OCI-LY7 (cell line): ENCODE data around the gene UBE2J2. TPM values are rescaled to one million over a fixed set of nuclear protein-coding genes. Genes with fewer than 3 reads are reported as not detected.

Source experiments
- BruUV-seq: library from RNA; stranded (reverse); fragments of 400-500 nt; replicated peaks from 2 replicates; lab custom pipeline; 2021; lab: Mats Ljungman, UMichigan
- CTCF ChIA-PET: fragments of 300-600 bp; sonication (Branson Sonifier 250); formaldehyde crosslinking; loops from one replicate; lab custom pipeline; 2022; ENCODE audit warnings: antibody characterized with exemption; ENCODE audit not compliant: unreplicated experiment; lab: Charles Lee
- POLR2A ChIA-PET: fragments of 300-600 bp; sonication (Branson Sonifier 250); formaldehyde crosslinking; loops from one replicate; lab custom pipeline; 2022; ENCODE audit warnings: antibody characterized with exemption; lab: Charles Lee
- DNase-seq: peaks from one replicate; pipeline ENCODE4 v3.0.0-alpha.2; 2015; ENCODE audit warnings: low spot score
- H2AFZ ChIP-seq: fragments of 200-600 bp; sonication (generic), shearing (Covaris generic); 2 replicates; pipeline ENCODE4 v1.6.1; 2014; ENCODE audit warnings: mild to moderate bottlenecking, antibody characterized with exemption, low read length, moderate library complexity
- H3K27ac ChIP-seq: fragments of 200-600 bp; sonication (generic); 2 replicates; pipeline ENCODE4 v1.5.1; 2014; ENCODE audit warnings: mixed run types, low read depth, mild to moderate bottlenecking, moderate library complexity, low read length, inconsistent platforms; ENCODE audit not compliant: poor library complexity, severe bottlenecking
- H3K36me3 ChIP-seq: fragments of 200-600 bp; sonication (generic); 2 replicates; pipeline ENCODE4 v1.6.1; 2014; ENCODE audit warnings: mild to moderate bottlenecking, antibody characterized with exemption, low read length, moderate library complexity, mixed read lengths; ENCODE audit not compliant: insufficient read depth
- H3K4me1 ChIP-seq: fragments of 200-600 bp; sonication (generic); 2 replicates; pipeline ENCODE4 v1.5.1; 2014; ENCODE audit warnings: mild to moderate bottlenecking, low read length; ENCODE audit not compliant: insufficient read depth, poor library complexity, severe bottlenecking
- H3K4me2 ChIP-seq: fragments of 200-600 bp; sonication (generic); 2 replicates; pipeline ENCODE4 v1.6.1; 2014; ENCODE audit warnings: mild to moderate bottlenecking, low read length
- H3K4me3 ChIP-seq: fragments of 200-600 bp; sonication (generic); 2 replicates; pipeline ENCODE4 v1.5.1; 2014; ENCODE audit warnings: mild to moderate bottlenecking, low read depth, low read length; ENCODE audit not compliant: poor library complexity, severe bottlenecking
- H3K79me2 ChIP-seq: fragments of 200-600 bp; sonication (generic); 2 replicates; pipeline ENCODE4 v1.6.1; 2016; ENCODE audit warnings: low read depth, mild to moderate bottlenecking, low read length, moderate library complexity, mixed read lengths; ENCODE audit not compliant: insufficient read depth
- H3K9me2 ChIP-seq: fragments of 200-600 bp; sonication (generic); 2 replicates; pipeline ENCODE4 v1.6.1; 2016; ENCODE audit warnings: mild to moderate bottlenecking, low read length, mixed read lengths; ENCODE audit not compliant: insufficient read depth
- H3K9me3 ChIP-seq: fragments of 200-600 bp; sonication (generic); 2 replicates; pipeline ENCODE4 v1.6.1; 2014; ENCODE audit warnings: mild to moderate bottlenecking, mixed run types, low read length, mixed read lengths
- H4K20me1 ChIP-seq: fragments of 200-600 bp; sonication (generic); 2 replicates; pipeline ENCODE4 v1.6.1; 2014; ENCODE audit warnings: mild to moderate bottlenecking, antibody characterized with exemption, low read length, moderate library complexity, mixed read lengths; ENCODE audit not compliant: insufficient read depth
- CTCF ChIP-seq: fragments of 200-600 bp; sonication (generic); conservative IDR thresholded peaks from 2 replicates; pipeline ENCODE4 v1.5.1; 2014; ENCODE audit warnings: mild to moderate bottlenecking, antibody characterized with exemption, low read length, moderate library complexity, mixed read lengths
- EZH2phosphoT487 ChIP-seq: fragments of 200-600 bp; sonication (generic); IDR thresholded peaks from 2 replicates; pipeline ENCODE4 v1.6.1; 2018; ENCODE audit warnings: low read depth, borderline replicate concordance, mild to moderate bottlenecking, mixed run types, antibody characterized with exemption, low read length, moderate library complexity, mixed read lengths
- intact Hi-C: fragments of 100-400 bp; cut with micrococcal nuclease; formaldehyde crosslinking; loops from one replicate; pipeline ENCODE4 v1.10.0; 2022; ENCODE audit not compliant: unreplicated experiment
- total RNA-seq, 2 experiments: library from RNA; depleted of rRNA in 1 of 2; stranded (reverse); fragments of >200 nt in 1 of 2; shearing (Covaris generic) in 1 of 2; gene quantifications; 2 replicates each; pipeline ENCODE4 v1.2.3, GENCODE V29; 2014 to 2022

The UBE2J2 gene
- total RNA-seq, 2 experiments from 2014 or later: 69.2 to 88.7 TPM

GRCh38 chr1:1278620-1279019 is 5.0 kb upstream of the UBE2J2 start:
- intact Hi-C loops: no loop called here
- Histone ChIP-seq H3K4me2 (no peak overlapping the region), H4K20me1 (no peaks in the 10 kb centered on the region), H3K79me2 (no peaks in the 10 kb centered on the region), H3K36me3 (no peaks in the 10 kb centered on the region), H3K9me2 (no peaks in the 10 kb centered on the region), H3K4me1 (peaks cover 6% of the 10 kb centered on the region), H3K27ac (no peak overlapping the region), H3K9me3 (no peaks in the 10 kb centered on the region), H3K4me3 (no peak overlapping the region), H2AFZ (no peak overlapping the region)
- ChIA-PET POLR2A (interaction anchor here (0.6 kb wide), 1 partner anchor 136 kb away, joined by 3 read pairs; no protein-coding TSS in a partner anchor), CTCF (no interaction called here)
- no TSS peak for BruUV-seq
- no peak for DNase-seq
- TF ChIP-seq CTCF: no peak
- TF ChIP-seq EZH2phosphoT487: no peak

GRCh38 chr1:1275836-1276235 is 2.2 kb upstream of the UBE2J2 start:
- ChIA-PET POLR2A (interaction anchor here (0.7 kb wide), 1 partner anchor 29 kb away, joined by 3 read pairs; no protein-coding TSS in a partner anchor), CTCF (no interaction called here)
- 0 out of 2 replicates have a peak, but pooled peaks cover 12% of the 10 kb centered on the region for H4K20me1 ChIP-seq
- no peaks in the 10 kb centered on the region for H3K9me2 ChIP-seq
- intact Hi-C loops: no loop called here
- no peak overlapping the region for H3K4me2 ChIP-seq
- no TSS peak for BruUV-seq
- no peak for TF ChIP-seq EZH2phosphoT487
- no peak for TF ChIP-seq CTCF
- H2AFZ ChIP-seq: no peak overlapping the region
- peaks cover 15% of the 10 kb centered on the region for H3K36me3 ChIP-seq
- no peaks in the 10 kb centered on the region for H3K9me3 ChIP-seq
- peaks cover 26% of the 10 kb centered on the region for H3K4me1 ChIP-seq
- H3K4me3 ChIP-seq: no peak overlapping the region
- H3K27ac ChIP-seq: no peak overlapping the region
- peaks cover 24% of the 10 kb centered on the region for H3K79me2 ChIP-seq
- DNase-seq: no peak

GRCh38 chr1:1274931-1275431 is 1.3 kb upstream of the UBE2J2 start:
- DNase-seq: no peak
- Histone ChIP-seq H3K4me1 (peaks cover 26% of the 10 kb centered on the region), H3K4me2 (peak overlapping the region; percentile 79), H3K79me2 (peaks cover 33% of the 10 kb centered on the region), H3K4me3 (no peak overlapping the region), H4K20me1 (0 out of 2 replicates have a peak, but pooled peaks cover 12% of the 10 kb centered on the region), H3K9me2 (no peaks in the 10 kb centered on the region), H2AFZ (no peak overlapping the region), H3K9me3 (no peaks in the 10 kb centered on the region), H3K27ac (no peak overlapping the region), H3K36me3 (peaks cover 23% of the 10 kb centered on the region)
- intact Hi-C loops: no loop called here
- TF ChIP-seq EZH2phosphoT487 (no peak), CTCF (no peak)
- BruUV-seq: no TSS peak
- ChIA-PET CTCF (no interaction called here), POLR2A (interaction anchor here (0.6 to 0.7 kb wide), 2 partner anchors 30 to 360 kb away, joined by 3 read pairs; no protein-coding TSS in a partner anchor)
